ENCODE measurements around the gene DZIP1. TPM values are rescaled to one million over a fixed set of nuclear protein-coding genes. Genes with fewer than 3 reads are reported as not detected.

Gene DZIP1
- total RNA-seq, 1 experiment from 2014 or later = 0.17 TPM

DNA sequence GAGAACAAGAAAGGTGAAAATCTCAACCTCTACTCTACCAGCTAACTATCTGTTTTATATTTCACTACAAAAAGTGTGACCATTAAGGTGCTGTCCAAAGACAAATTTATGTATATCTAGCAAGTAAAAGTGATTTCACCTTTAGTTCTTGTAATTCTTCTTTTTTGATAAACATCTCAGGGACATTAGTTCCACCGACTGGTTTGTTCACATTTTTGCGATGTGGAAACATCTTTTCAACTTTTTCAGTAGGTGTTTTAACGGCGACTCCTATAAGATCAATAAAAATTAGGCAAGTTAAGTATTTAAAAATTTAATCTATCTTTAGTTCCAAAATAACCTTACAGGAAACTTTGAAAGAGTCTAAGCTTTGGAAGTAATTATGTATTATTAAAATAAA is 58.6 kb downstream of the DZIP1 start:
- TF ChIP-seq, protein P1, sequence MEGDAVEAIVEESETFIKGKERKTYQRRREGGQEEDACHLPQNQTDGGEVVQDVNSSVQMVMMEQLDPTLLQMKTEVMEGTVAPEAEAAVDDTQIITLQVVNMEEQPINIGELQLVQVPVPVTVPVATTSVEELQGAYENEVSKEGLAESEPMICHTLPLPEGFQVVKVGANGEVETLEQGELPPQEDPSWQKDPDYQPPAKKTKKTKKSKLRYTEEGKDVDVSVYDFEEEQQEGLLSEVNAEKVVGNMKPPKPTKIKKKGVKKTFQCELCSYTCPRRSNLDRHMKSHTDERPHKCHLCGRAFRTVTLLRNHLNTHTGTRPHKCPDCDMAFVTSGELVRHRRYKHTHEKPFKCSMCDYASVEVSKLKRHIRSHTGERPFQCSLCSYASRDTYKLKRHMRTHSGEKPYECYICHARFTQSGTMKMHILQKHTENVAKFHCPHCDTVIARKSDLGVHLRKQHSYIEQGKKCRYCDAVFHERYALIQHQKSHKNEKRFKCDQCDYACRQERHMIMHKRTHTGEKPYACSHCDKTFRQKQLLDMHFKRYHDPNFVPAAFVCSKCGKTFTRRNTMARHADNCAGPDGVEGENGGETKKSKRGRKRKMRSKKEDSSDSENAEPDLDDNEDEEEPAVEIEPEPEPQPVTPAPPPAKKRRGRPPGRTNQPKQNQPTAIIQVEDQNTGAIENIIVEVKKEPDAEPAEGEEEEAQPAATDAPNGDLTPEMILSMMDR (IDR thresholded peaks at IDR 0.05 in 2 of 3, conservative IDR thresholded peaks at IDR 0.05 in 1 of 3; ENCODE audit: borderline replicate concordance in 1 of 3, insufficient read depth in 1 of 3, low read depth in 2 of 3, low read length in 2 of 3) = no peak
- TF ChIP-seq RAD21 (IDR thresholded peaks at IDR 0.05; ENCODE audit: low read depth) (no peak), YY1 (IDR thresholded peaks at IDR 0.05; ENCODE audit: extremely low read depth, insufficient replicate concordance, low read depth, low read length) (no peak), CBX3 (IDR thresholded peaks at IDR 0.05; ENCODE audit: low read depth) (no peak), SP1 (IDR thresholded peaks at IDR 0.05; ENCODE audit: low read depth) (no peak)
- TF ChIP-seq, protein P2, sequence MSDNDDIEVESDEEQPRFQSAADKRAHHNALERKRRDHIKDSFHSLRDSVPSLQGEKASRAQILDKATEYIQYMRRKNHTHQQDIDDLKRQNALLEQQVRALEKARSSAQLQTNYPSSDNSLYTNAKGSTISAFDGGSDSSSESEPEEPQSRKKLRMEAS (IDR thresholded peaks at IDR 0.05) = no peak
- Histone ChIP-seq H2AFZ (ENCODE audit: low read depth, low read length, poor library complexity, severe bottlenecking) (no peak overlapping the region), H4K20me1 (ENCODE audit: insufficient read depth) (no peaks in the 10 kb centered on the region), H3K79me2 (ENCODE audit: insufficient read depth, low read length) (no peaks in the 10 kb centered on the region), H3K27me3 (ENCODE audit: insufficient read depth, low read length) (no peaks in the 10 kb centered on the region), H3K4me2 (ENCODE audit: low read length) (no peak overlapping the region), H3K4me3 (replicated peaks in 1 of 2; ENCODE audit: low read depth in 1 of 2, low read length in 2 of 2) (no peak overlapping the region), H3K9me3 (ENCODE audit: control insufficient read depth in 1 of 2, insufficient read depth in 1 of 2, low read depth in 1 of 2, low read length in 2 of 2) (no peaks in the 10 kb centered on the region), H3K4me1 (ENCODE audit: control insufficient read depth in 1 of 2, insufficient read depth in 2 of 2, low read length in 2 of 2) (no peaks in the 10 kb centered on the region), H3K9ac (ENCODE audit: low read length) (no peak overlapping the region), H3K9me2 (ENCODE audit: insufficient read depth) (no peaks in the 10 kb centered on the region), H3K27ac (ENCODE audit: low read depth, low read length) (no peak overlapping the region), H3K36me3 (ENCODE audit: control insufficient read depth in 1 of 2, insufficient read depth in 2 of 2, low read length in 2 of 2) (no peaks in the 10 kb centered on the region)
- BruUV-seq (replicated peaks) = no TSS peak
- ChIA-PET CTCF (no interaction called here), RAD21 (ENCODE audit: low non-redundant PET in 1 of 2, low total read pairs in 2 of 2, uncharacterized antibody in 2 of 2, unreplicated experiment in 2 of 2) (no interaction called here), POLR2A (no interaction called here)
- no peak for DNase-seq (ENCODE audit: low read depth, low spot score)
- intact Hi-C loops (cut with micrococcal nuclease) = no loop called here
- no peak for ATAC-seq

DNA sequence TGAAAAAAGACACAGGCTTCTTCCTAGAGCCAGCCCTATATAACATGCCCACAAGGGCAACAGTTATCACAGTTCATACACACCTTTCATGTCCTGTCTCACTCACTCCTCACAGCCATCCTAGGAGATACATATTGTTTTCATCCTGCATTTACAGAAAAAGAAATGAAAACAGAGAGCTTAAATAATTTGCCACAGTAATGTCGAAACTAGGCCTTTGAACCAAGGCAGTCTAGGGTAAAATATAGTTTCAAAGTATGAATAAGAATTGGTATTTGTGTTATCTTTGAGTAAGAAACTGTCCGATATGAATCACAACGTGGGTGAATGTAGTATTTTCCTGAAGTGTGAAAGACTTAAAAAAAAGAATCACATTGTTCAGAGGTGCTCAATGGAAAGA is 65.2 kb downstream of the DZIP1 start:
- ATAC-seq = no peak
- H3K27ac ChIP-seq (ENCODE audit: low read depth, low read length) = no peak overlapping the region
- POLR2A ChIA-PET = no interaction called here
- H3K9ac ChIP-seq (ENCODE audit: low read length) = no peak overlapping the region
- no peaks in the 10 kb centered on the region for H3K79me2 ChIP-seq (ENCODE audit: insufficient read depth, low read length)
- no peaks in the 10 kb centered on the region for H3K9me3 ChIP-seq (ENCODE audit: control insufficient read depth in 1 of 2, insufficient read depth in 1 of 2, low read depth in 1 of 2, low read length in 2 of 2)
- DNase-seq (ENCODE audit: low read depth, low spot score) = no peak
- CTCF ChIA-PET = no interaction called here
- H3K36me3 ChIP-seq (ENCODE audit: control insufficient read depth in 1 of 2, insufficient read depth in 2 of 2, low read length in 2 of 2) = no peaks in the 10 kb centered on the region
- H3K4me3 ChIP-seq (replicated peaks in 1 of 2; ENCODE audit: low read depth in 1 of 2, low read length in 2 of 2) = no peak overlapping the region
- no peaks in the 10 kb centered on the region for H3K4me1 ChIP-seq (ENCODE audit: control insufficient read depth in 1 of 2, insufficient read depth in 2 of 2, low read length in 2 of 2)
- H3K4me2 ChIP-seq (ENCODE audit: low read length) = no peak overlapping the region
- BruUV-seq (replicated peaks) = no TSS peak
- no peaks in the 10 kb centered on the region for H3K27me3 ChIP-seq (ENCODE audit: insufficient read depth, low read length)
- RAD21 ChIA-PET (ENCODE audit: low non-redundant PET in 1 of 2, low total read pairs in 2 of 2, uncharacterized antibody in 2 of 2, unreplicated experiment in 2 of 2) = no interaction called here
- H2AFZ ChIP-seq (ENCODE audit: low read depth, low read length, poor library complexity, severe bottlenecking) = no peak overlapping the region
- intact Hi-C loops (cut with micrococcal nuclease) = no loop called here
- no peaks in the 10 kb centered on the region for H4K20me1 ChIP-seq (ENCODE audit: insufficient read depth)
- H3K9me2 ChIP-seq (ENCODE audit: insufficient read depth) = no peaks in the 10 kb centered on the region
- no peak for TF ChIP-seq POLR2A (IDR thresholded peaks at IDR 0.05; ENCODE audit: borderline replicate concordance, extremely low read depth, insufficient read depth, insufficient read length)
- TF ChIP-seq, protein P2 (IDR thresholded peaks at IDR 0.05) = no peak
- no peak for TF ChIP-seq EGR1 (IDR thresholded peaks at IDR 0.05; ENCODE audit: low read depth)
- TF ChIP-seq SIN3A (IDR thresholded peaks at IDR 0.05; ENCODE audit: low read depth) = no peak
- TF ChIP-seq YY1 (IDR thresholded peaks at IDR 0.05; ENCODE audit: extremely low read depth, insufficient replicate concordance, low read depth, low read length) = no peak
- no peak for TF ChIP-seq SP1 (IDR thresholded peaks at IDR 0.05; ENCODE audit: low read depth)
- no peak for TF ChIP-seq JUND (IDR thresholded peaks at IDR 0.05)
- TF ChIP-seq ELF1 (IDR thresholded peaks at IDR 0.05; ENCODE audit: borderline replicate concordance, low read depth) = no peak
- no peak for TF ChIP-seq ZFX (IDR thresholded peaks at IDR 0.05)
- TF ChIP-seq ZNF274 (IDR thresholded peaks at IDR 0.05; ENCODE audit: low read depth, low read length) = no peak
- TF ChIP-seq, protein P1 (IDR thresholded peaks at IDR 0.05 in 2 of 3, conservative IDR thresholded peaks at IDR 0.05 in 1 of 3; ENCODE audit: borderline replicate concordance in 1 of 3, insufficient read depth in 1 of 3, low read depth in 2 of 3, low read length in 2 of 3) = no peak
- no peak for TF ChIP-seq RAD21 (IDR thresholded peaks at IDR 0.05; ENCODE audit: low read depth)
- TF ChIP-seq, protein P3, sequence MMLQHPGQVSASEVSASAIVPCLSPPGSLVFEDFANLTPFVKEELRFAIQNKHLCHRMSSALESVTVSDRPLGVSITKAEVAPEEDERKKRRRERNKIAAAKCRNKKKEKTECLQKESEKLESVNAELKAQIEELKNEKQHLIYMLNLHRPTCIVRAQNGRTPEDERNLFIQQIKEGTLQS (IDR thresholded peaks at IDR 0.05) = no peak
- no peak for TF ChIP-seq EZH2phosphoT487 (IDR thresholded peaks at IDR 0.05; ENCODE audit: borderline replicate concordance)
- no peak for TF ChIP-seq TCF7L2 (IDR thresholded peaks at IDR 0.05; ENCODE audit: borderline replicate concordance, extremely low read depth, insufficient read depth, insufficient read length)

All from HCT116 (cell line).